H9 (cell line): Measurements from ENCODE around the gene MYH11. TPM values are rescaled to one million over a fixed set of nuclear protein-coding genes. Genes with fewer than 3 reads are reported as not detected.

ENCODE experiments used
- DNase-seq: peaks from one replicate; pipeline ENCODE4 v3.0.0-alpha.2; 2017
- H2AFZ ChIP-seq: one replicate; pipeline ENCODE4 v1.6.1; 2013; ENCODE audit warnings: mild to moderate bottlenecking, low read length, control low read depth, moderate library complexity
- H2AK5ac ChIP-seq: 2 replicates; pipeline ENCODE4 v1.6.1; 2013; ENCODE audit warnings: low read length, control low read depth, mixed read lengths; ENCODE audit not compliant: insufficient read length
- H2BK120ac ChIP-seq: one replicate; pipeline ENCODE4 v1.6.1; 2013; ENCODE audit warnings: low read depth, mild to moderate bottlenecking, low read length, control low read depth, inconsistent platforms; ENCODE audit not compliant: poor library complexity, severe bottlenecking
- H2BK12ac ChIP-seq: 2 replicates; pipeline ENCODE4 v1.6.1; 2013; ENCODE audit warnings: low read length, control low read depth, mixed read lengths, low read depth; ENCODE audit not compliant: insufficient read length
- H2BK15ac ChIP-seq: 2 replicates; pipeline ENCODE4 v1.6.1; 2013; ENCODE audit warnings: low read depth, low read length, control low read depth
- H2BK20ac ChIP-seq: one replicate; pipeline ENCODE4 v1.6.1; 2013; ENCODE audit warnings: low read depth, mild to moderate bottlenecking, low read length, control low read depth, inconsistent platforms; ENCODE audit not compliant: poor library complexity, severe bottlenecking
- H2BK5ac ChIP-seq: 2 replicates; pipeline ENCODE4 v1.6.1; 2013; ENCODE audit warnings: low read length, control low read depth, mixed read lengths; ENCODE audit not compliant: insufficient read length
- H3K14ac ChIP-seq: 2 replicates; pipeline ENCODE4 v1.6.1; 2013; ENCODE audit warnings: low read length, control low read depth; ENCODE audit not compliant: insufficient read depth
- H3K18ac ChIP-seq: 2 replicates; pipeline ENCODE4 v1.6.1; 2013; ENCODE audit warnings: low read depth, mild to moderate bottlenecking, mixed read lengths, low read length, control low read depth; ENCODE audit not compliant: insufficient read length
- H3K23ac ChIP-seq: 2 replicates; pipeline ENCODE4 v1.6.1; 2013; ENCODE audit warnings: low read length, control low read depth, mixed read lengths, low read depth; ENCODE audit not compliant: insufficient read length
- H3K23me2 ChIP-seq: 2 replicates; pipeline ENCODE4 v1.6.1; 2013; ENCODE audit warnings: low read depth, mild to moderate bottlenecking, mixed read lengths, low read length, control low read depth; ENCODE audit not compliant: insufficient read length, poor library complexity, severe bottlenecking
- H3K27ac ChIP-seq: 2 replicates; pipeline ENCODE4 v1.5.1; 2013; ENCODE audit warnings: low read length, control low read depth, mixed read lengths, low read depth; ENCODE audit not compliant: insufficient read length
- H3K27me3 ChIP-seq: 2 replicates; pipeline ENCODE4 v1.6.1; 2013; ENCODE audit warnings: low read length, control low read depth, inconsistent platforms; ENCODE audit not compliant: insufficient read depth
- H3K4ac ChIP-seq: 2 replicates; pipeline ENCODE4 v1.6.1; 2013; ENCODE audit warnings: low read depth, mild to moderate bottlenecking, control low read depth, inconsistent platforms, low read length, moderate library complexity
- H3K4me1 ChIP-seq: 2 replicates; pipeline ENCODE4 v1.6.1; 2013; ENCODE audit warnings: low read length, control low read depth, inconsistent platforms; ENCODE audit not compliant: insufficient read depth
- H3K4me2 ChIP-seq: 2 replicates; pipeline ENCODE4 v1.6.1; 2013; ENCODE audit warnings: low read length, control low read depth, mixed read lengths; ENCODE audit not compliant: insufficient read length, insufficient read depth
- H3K56ac ChIP-seq: 2 replicates; pipeline ENCODE4 v1.6.1; 2013; ENCODE audit warnings: low read depth, mild to moderate bottlenecking, mixed read lengths, low read length, control low read depth; ENCODE audit not compliant: insufficient read length
- H3K79me1 ChIP-seq: 2 replicates; pipeline ENCODE4 v1.6.1; 2013; ENCODE audit warnings: low read depth, mild to moderate bottlenecking, moderate library complexity, low read length, control low read depth, inconsistent platforms; ENCODE audit not compliant: insufficient read depth, poor library complexity, severe bottlenecking
- H3K79me2 ChIP-seq: 2 replicates; pipeline ENCODE4 v1.6.1; 2013; ENCODE audit warnings: low read length, control low read depth, inconsistent platforms; ENCODE audit not compliant: insufficient read depth
- H3K9ac ChIP-seq: 2 replicates; pipeline ENCODE4 v1.6.1; 2013; ENCODE audit warnings: low read length, control low read depth, mixed read lengths; ENCODE audit not compliant: insufficient read length; ENCODE audit errors: extremely low read depth
- H3K9me3 ChIP-seq: one replicate; pipeline ENCODE4 v1.6.1; 2013; ENCODE audit warnings: low read depth, low read length, inconsistent platforms; ENCODE audit not compliant: control insufficient read depth
- H3T11ph ChIP-seq: one replicate; pipeline ENCODE4 v1.6.1; 2013; ENCODE audit warnings: mild to moderate bottlenecking, low read length, control low read depth, inconsistent platforms
- H4K20me1 ChIP-seq: one replicate; pipeline ENCODE4 v1.6.1; 2013; ENCODE audit not compliant: control insufficient read depth, insufficient read length, insufficient read depth
- H4K5ac ChIP-seq: 2 replicates; pipeline ENCODE4 v1.6.1; 2013; ENCODE audit warnings: low read depth, mild to moderate bottlenecking, mixed read lengths, low read length, control low read depth; ENCODE audit not compliant: insufficient read length
- H4K8ac ChIP-seq: replicated peaks from 2 replicates; pipeline ENCODE4 v1.6.1; 2013; ENCODE audit warnings: low read length, control low read depth, mixed read lengths, low read depth; ENCODE audit not compliant: insufficient read length
- H4K91ac ChIP-seq: 2 replicates; pipeline ENCODE4 v1.6.1; 2013; ENCODE audit warnings: low read depth, mild to moderate bottlenecking, moderate library complexity, mixed read lengths, low read length, control low read depth; ENCODE audit not compliant: insufficient read length
- H3K27ac Mint-ChIP-seq, 3 experiments: 2 replicates in 2 of 3; 3 replicates in 1 of 3; pipeline ENCODE4 v1.8.0; 2020 to 2021; ENCODE audit warnings: mixed read lengths in 3 of 3, mild to moderate bottlenecking in 1 of 3, moderate library complexity in 1 of 3
- H3K27me3 Mint-ChIP-seq: 2 replicates; pipeline ENCODE4 v1.8.0; 2021; ENCODE audit warnings: low read depth, mild to moderate bottlenecking, moderate library complexity, mixed read lengths
- H3K36me3 Mint-ChIP-seq, 3 experiments: 2 replicates in 2 of 3; 3 replicates in 1 of 3; pipeline ENCODE4 v1.8.0; 2020 to 2021; ENCODE audit warnings: low read depth in 3 of 3, mixed read lengths in 3 of 3; ENCODE audit not compliant: insufficient read depth in 1 of 3
- H3K4me1 Mint-ChIP-seq, 2 experiments: 2 replicates each; pipeline ENCODE4 v1.8.0; 2020; ENCODE audit warnings: mixed read lengths in 2 of 2
- H3K4me3 Mint-ChIP-seq, 2 experiments: 2 replicates in 1 of 2; 3 replicates in 1 of 2; pipeline ENCODE4 v1.8.0; 2020 to 2021; ENCODE audit warnings: mild to moderate bottlenecking in 2 of 2, mixed read lengths in 2 of 2, moderate library complexity in 1 of 2
- H3K9me3 Mint-ChIP-seq, 2 experiments: 2 replicates in 1 of 2; 3 replicates in 1 of 2; pipeline ENCODE4 v1.8.0; 2020; ENCODE audit warnings: mild to moderate bottlenecking in 2 of 2, mixed read lengths in 2 of 2, moderate library complexity in 1 of 2
- CTCF ChIP-seq: fragments of 200-600 bp; sonication (generic); conservative IDR thresholded peaks from 3 replicates; pipeline ENCODE4 v1.8.0; 2021; ENCODE audit warnings: antibody characterized with exemption, mild to moderate bottlenecking
- WGBS: extraction: QIAGEN DNeasy Blood & Tissue Kit; methylation state at CpG from one replicate; pipeline ENCODE4 v1.1.7; 2013; ENCODE audit warnings: missing lambda C conversion rate, low lambda C conversion rate, mixed read lengths; ENCODE audit not compliant: insufficient read length; ENCODE audit errors: extremely low coverage; 5-methylcytosine and 5-hydroxymethylcytosine counted together
- total RNA-seq: library from RNA; stranded (reverse); gene quantifications from 2 replicates; pipeline ENCODE4 v1.2.1, GENCODE V29; 2021

MYH11 gene
- total RNA-seq, 1 experiment from 2014 or later: 0.42 TPM

- Mint-ChIP-seq H3K4me3 (no peak overlapping the region), H3K9me3 (no peaks in the 10 kb centered on the region; a peak in 1 of 5 replicates), H3K27ac (no peak overlapping the region), H3K36me3 (no peaks in the 10 kb centered on the region), H3K4me1 (peaks cover 6 to 13% of the 10 kb centered on the region in 2 experiments), H3K27me3 (no peaks in the 10 kb centered on the region)
- no peak overlapping the region for H2BK5ac ChIP-seq
- H3K56ac ChIP-seq: no peak overlapping the region
- H3K4ac ChIP-seq: no peak overlapping the region
- no peak overlapping the region for H3K14ac ChIP-seq
- H3K27ac ChIP-seq: no peak overlapping the region
- H4K5ac ChIP-seq: no peak overlapping the region
- TF ChIP-seq CTCF: no peak
- no peaks in the 10 kb centered on the region for H3K9me3 ChIP-seq
- DNase-seq: no peak
- no peak overlapping the region for H3K4me2 ChIP-seq
- H3K4me1 ChIP-seq: no peaks in the 10 kb centered on the region
- no peak overlapping the region for H3K23ac ChIP-seq
- no peaks in the 10 kb centered on the region for H3K79me2 ChIP-seq
- no peak overlapping the region for H4K91ac ChIP-seq
- H3T11ph ChIP-seq: no peak overlapping the region
- no peak overlapping the region for H3K9ac ChIP-seq
- H2BK12ac ChIP-seq: no peak overlapping the region
- H2BK120ac ChIP-seq: no peak overlapping the region
- no peak overlapping the region for H2BK20ac ChIP-seq
- H4K20me1 ChIP-seq: no peaks in the 10 kb centered on the region
- H3K79me1 ChIP-seq: no peaks in the 10 kb centered on the region
- H2AFZ ChIP-seq: no peak overlapping the region
- H4K8ac ChIP-seq: no peak overlapping the region
- no peak overlapping the region for H2AK5ac ChIP-seq
- H3K27me3 ChIP-seq: no peaks in the 10 kb centered on the region
- WGBS: no CpG with 5 or more reads among the region's 3 CpGs
- H3K23me2 ChIP-seq: no peaks in the 10 kb centered on the region
- no peak overlapping the region for H3K18ac ChIP-seq
- H2BK15ac ChIP-seq: no peak overlapping the region
Observed at GRCh38 chr16:15900357-15900756, 43.5 kb upstream of the MYH11 start.
